GM18907 (cell line): ENCODE measurements around the gene MREG.

Experiments used
- ATAC-seq: cut with Tn5 transposase; IDR thresholded peaks from one replicate; pipeline ENCODE4 v1.9.1; 2021; ENCODE audit warnings: mild to moderate bottlenecking, moderate library complexity; ENCODE audit not compliant: unreplicated experiment

Gene MREG

GRCh38 chr2:216013080-216013909 lies at the start of gene MREG:
Gene MREG (minus strand): TSS chr2:216013551. CDS start chr2:216013327, 224 bp downstream.
- peak; percentile 51 for ATAC-seq

DNA sequence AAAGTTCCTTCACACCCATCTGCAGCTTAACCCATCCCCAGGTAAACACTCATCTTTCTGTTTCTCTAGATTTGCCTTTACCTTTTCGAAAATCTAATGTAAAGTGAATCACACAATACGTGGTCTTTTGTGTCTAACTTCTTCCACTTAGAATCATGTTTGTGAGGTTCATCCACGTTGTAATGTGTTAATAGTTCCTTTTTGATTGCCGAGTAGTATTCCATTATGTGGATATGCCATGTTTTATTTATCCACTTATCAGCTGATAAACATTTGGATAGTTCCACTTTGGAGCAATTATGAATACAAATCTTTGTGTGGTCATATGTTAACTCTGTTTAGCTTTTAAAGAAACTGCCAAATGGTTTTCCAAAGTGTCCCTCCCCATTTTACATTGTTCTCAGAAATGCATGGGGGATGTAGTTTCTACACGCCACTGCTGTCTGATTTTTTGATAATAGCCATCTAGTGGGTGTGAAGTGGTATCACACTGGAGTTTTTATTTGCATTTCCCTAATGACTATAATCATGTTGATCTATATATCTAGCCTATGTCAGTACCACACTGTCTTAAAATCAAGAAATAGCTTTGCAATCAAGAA lies 46.0 kb upstream of the MREG start:
- no peak for ATAC-seq

GRCh38 chr2:216057688-216058193 lies 44.4 kb upstream of the MREG start:
- ATAC-seq = peak; percentile 91

GRCh38 chr2:216056739-216057138 lies 43.4 kb upstream of the MREG start:
- peak; percentile 40 for ATAC-seq

GRCh38 chr2:216055680-216056079 lies 42.3 kb upstream of the MREG start:
- no peak for ATAC-seq

- no peak for ATAC-seq
These were observed 39.1 kb upstream of the MREG start for GRCh38 chr2:216052420-216052819.

DNA sequence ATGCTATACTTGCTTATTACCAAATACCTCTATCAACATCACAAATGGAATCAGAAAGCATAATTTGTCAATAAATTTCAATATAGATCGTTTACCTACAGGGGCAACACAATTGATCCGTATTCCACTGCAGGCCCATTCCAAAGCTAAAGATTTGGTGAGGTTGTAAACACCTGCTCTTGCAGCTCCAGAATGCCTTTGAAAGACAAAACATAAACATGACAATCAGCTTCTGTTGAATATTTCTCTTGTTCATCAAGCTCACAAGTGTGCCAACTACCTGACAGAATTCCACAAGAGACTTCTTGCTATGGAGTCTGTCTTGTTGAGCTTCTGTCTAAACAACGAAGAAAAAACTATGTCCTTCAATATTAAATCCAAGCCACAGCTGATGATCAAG lies 38.0 kb upstream of the MREG start:
- ATAC-seq = no peak

DNA sequence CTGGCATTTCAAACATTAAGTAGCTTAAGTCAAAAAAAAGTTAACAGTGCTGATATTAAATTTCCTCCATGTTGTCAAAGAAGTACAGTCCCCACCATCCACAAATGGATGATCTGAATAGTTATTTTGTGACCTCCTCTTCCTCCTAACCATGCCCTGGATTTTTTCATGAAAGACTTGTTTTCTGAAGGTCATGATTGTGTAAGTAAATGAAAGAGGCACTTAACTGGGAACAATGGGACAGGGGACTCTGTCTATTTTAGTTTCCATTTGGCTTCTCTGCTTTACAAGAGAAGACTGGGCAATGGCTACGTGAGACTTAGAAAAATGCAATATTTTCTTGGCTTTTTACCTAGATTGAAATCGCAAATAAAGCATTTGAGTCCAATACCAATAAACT lies 36.1 kb upstream of the MREG start:
- no peak for ATAC-seq

GRCh38 chr2:216047397-216047796 lies 34.0 kb upstream of the MREG start:
- no peak for ATAC-seq

GRCh38 chr2:216044883-216045486 lies 31.6 kb upstream of the MREG start:
- peak; percentile 84 for ATAC-seq

GRCh38 chr2:216043949-216044348 lies 30.6 kb upstream of the MREG start:
- ATAC-seq = no peak

DNA sequence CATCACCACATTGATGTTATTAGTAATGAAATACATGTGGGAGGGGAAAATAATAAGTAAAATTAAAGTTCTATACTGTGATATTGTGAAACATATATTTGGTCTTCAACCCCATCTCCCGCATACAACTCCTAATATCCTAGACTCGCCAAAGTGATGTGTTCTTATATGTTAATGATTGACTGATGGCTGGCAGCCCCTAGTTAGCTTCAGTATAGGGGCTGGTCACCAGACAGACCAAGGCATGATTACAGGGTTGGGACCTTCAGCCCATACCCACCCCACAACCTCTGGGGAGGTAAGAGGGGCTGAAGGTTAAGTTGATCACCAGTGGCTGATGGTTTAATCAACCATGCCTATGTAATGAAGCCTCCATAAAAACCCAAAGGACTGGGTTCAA lies 28.1 kb upstream of the MREG start:
- ATAC-seq = no peak

DNA sequence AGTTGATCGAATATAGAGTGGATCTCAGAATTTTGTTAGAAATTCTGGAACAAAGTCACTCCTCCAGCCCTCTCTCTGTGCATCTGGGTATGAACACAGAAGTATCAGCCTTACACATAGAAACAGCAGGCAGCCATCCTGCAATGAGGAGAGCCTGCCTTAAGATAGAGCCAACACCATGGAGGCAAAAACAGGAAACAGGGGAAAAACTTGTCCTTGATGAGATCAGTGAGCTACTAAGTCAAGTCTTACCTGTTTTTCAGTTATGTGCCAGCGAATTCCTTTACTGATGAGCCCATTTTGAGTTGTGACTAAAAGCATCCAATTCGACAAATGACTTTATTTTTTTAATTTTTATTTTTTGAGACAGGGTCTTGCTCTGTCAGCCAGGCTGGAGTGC lies 26.6 kb upstream of the MREG start:
- no peak for ATAC-seq

- ATAC-seq = peak; percentile 39
These were observed 20.7 kb upstream of the MREG start for GRCh38 chr2:216034065-216034464.

GRCh38 chr2:216033403-216033802 lies 20.1 kb upstream of the MREG start:
- ATAC-seq = peak; percentile 45

- peak; percentile 74 for ATAC-seq
These were observed 18.8 kb upstream of the MREG start for GRCh38 chr2:216031960-216032689.

- no peak for ATAC-seq
These were observed 16.9 kb upstream of the MREG start for GRCh38 chr2:216030216-216030615.

GRCh38 chr2:216029416-216030129 lies 16.2 kb upstream of the MREG start:
- ATAC-seq = no peak

GRCh38 chr2:216024779-216025336 lies 11.5 kb upstream of the MREG start:
- ATAC-seq = no peak

DNA sequence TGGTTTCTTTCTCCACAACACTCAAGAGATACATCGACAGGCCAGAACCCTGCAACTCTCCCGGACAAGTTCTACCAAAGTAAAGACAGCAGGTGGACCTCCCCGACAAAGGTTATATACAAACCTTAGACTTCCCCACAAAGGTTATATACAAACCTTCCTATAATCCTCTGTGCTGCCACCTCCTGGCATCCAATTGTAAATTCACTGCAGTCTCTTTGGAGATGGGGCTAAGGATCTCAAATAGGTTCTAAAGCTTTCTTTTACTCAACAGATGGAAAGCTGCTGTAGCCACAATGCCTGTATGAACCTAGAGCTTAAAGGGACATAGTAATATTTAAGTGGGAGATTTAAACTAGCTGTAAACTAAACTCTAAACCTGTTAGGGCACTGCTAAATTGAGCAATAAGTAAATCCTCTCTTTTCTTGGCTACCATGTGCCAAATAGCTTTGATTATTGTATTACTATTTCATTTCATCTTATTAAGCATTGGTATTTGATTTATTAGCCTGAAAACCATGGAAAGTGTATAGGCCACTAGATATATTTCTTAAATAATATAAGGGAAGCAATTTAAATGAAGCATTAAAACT lies 9.8 kb upstream of the MREG start:
- ATAC-seq = peak; percentile 83
